GM12878 (cell line): ENCODE measurements around the gene CERK. TPM values are rescaled to one million over a fixed set of nuclear protein-coding genes. Genes with fewer than 3 reads are reported as not detected.

Experiments used
- ATAC-seq: fragments of 200-7000 bp; cut with Tn5 transposase; 3 replicates; pipeline ENCODE4 v1.9.1; 2020; ENCODE audit warnings: mild to moderate bottlenecking, moderate library complexity
- BruUV-seq: library from RNA; stranded (reverse); fragments of 400-500 nt; replicated peaks from 2 replicates; lab custom pipeline; 2021; lab: Mats Ljungman, UMichigan
- CTCF ChIA-PET: fragments of 300-600 bp; sonication (Branson Sonifier 250); formaldehyde crosslinking; extraction: SDS; loops from one replicate; lab custom pipeline; 2021; ENCODE audit warnings: inconsistent platforms; lab: Yijun Ruan, JAX
- POLR2A ChIA-PET: fragments of 350-600 bp; formaldehyde crosslinking; extraction: SDS; loops from one replicate; lab custom pipeline; 2021; ENCODE audit warnings: inconsistent platforms; lab: Charles Lee
- RAD21 ChIA-PET: fragments of 300-600 bp; sonication (Branson Sonifier 250); formaldehyde crosslinking; loops from one replicate; lab custom pipeline; 2023; ENCODE audit warnings: antibody characterized with exemption; ENCODE audit not compliant: unreplicated experiment; lab: Charles Lee
- SMC1A ChIA-PET: fragments of 300-600 bp; sonication (Branson Sonifier 250); formaldehyde crosslinking; loops from one replicate; lab custom pipeline; 2023; ENCODE audit not compliant: unreplicated experiment, uncharacterized antibody; lab: Charles Lee
- DNase-seq: peaks from one replicate; pipeline ENCODE4 v3.0.0-alpha.2; 2011; ENCODE audit warnings: low read depth, low spot score
- FAIRE-seq: peaks from 3 replicates; lab custom pipeline; 2011; peaks lifted over from hg19 to GRCh38; lab: Jason Lieb, UNC
- H2AFZ ChIP-seq: 2 replicates; pipeline ENCODE4 v1.6.0; 2011; ENCODE audit warnings: low read depth, low read length, control low read depth; ENCODE audit not compliant: control insufficient read depth
- H3K27ac ChIP-seq: 2 replicates; pipeline ENCODE4 v1.5.1; 2011; ENCODE audit warnings: control low read depth; ENCODE audit not compliant: control insufficient read depth, insufficient read depth
- H3K27me3 ChIP-seq, 2 experiments: replicated peaks in 1 of 2; 2 replicates each; pipeline versions ENCODE4 v1.6.0 to v1.6.1; 2011; ENCODE audit warnings: low read length in 1 of 2; ENCODE audit not compliant: control insufficient read depth in 2 of 2, insufficient read depth in 2 of 2
- H3K36me3 ChIP-seq, 2 experiments: 2 replicates each; pipeline ENCODE4 v1.5.1; 2011; ENCODE audit warnings: low read length in 1 of 2; ENCODE audit not compliant: control insufficient read depth in 2 of 2, insufficient read depth in 2 of 2
- H3K4me1 ChIP-seq: 2 replicates; pipeline ENCODE4 v1.6.1; 2011; ENCODE audit warnings: mild to moderate bottlenecking, low read length, moderate library complexity, mixed read lengths; ENCODE audit not compliant: control insufficient read depth, insufficient read depth
- H3K4me2 ChIP-seq: 2 replicates; pipeline ENCODE4 v1.6.0; 2011; ENCODE audit warnings: control low read depth; ENCODE audit not compliant: control insufficient read depth, insufficient read depth
- H3K4me3 ChIP-seq: fragments of 200-600 bp; sonication (generic); 2 replicates; pipeline ENCODE4 v1.5.1; 2016
- H3K79me2 ChIP-seq: 2 replicates; pipeline ENCODE4 v1.6.0; 2011; ENCODE audit warnings: low read length; ENCODE audit not compliant: control insufficient read depth, insufficient read depth
- H3K9ac ChIP-seq: 2 replicates; pipeline ENCODE4 v1.8.0; 2011; ENCODE audit warnings: low read length, control low read depth, mixed read lengths; ENCODE audit not compliant: control insufficient read depth, insufficient read depth
- H3K9me3 ChIP-seq: replicated peaks from 3 replicates; pipeline ENCODE4 v1.5.1; 2011; ENCODE audit warnings: mild to moderate bottlenecking, low read length; ENCODE audit not compliant: control insufficient read depth, insufficient read depth
- H4K20me1 ChIP-seq: 2 replicates; pipeline ENCODE4 v1.6.0; 2011; ENCODE audit not compliant: control insufficient read depth, insufficient read depth
- BACH1 ChIP-seq: fragments of 450-650 bp; IDR thresholded peaks from 2 replicates; pipeline ENCODE4 v1.6.1; 2017; ENCODE audit warnings: mild to moderate bottlenecking, borderline replicate concordance
- BCLAF1 ChIP-seq: fragments of 450-650 bp; IDR thresholded peaks from 2 replicates; pipeline ENCODE4 v1.6.1; 2017; ENCODE audit warnings: antibody characterized with exemption, mild to moderate bottlenecking, moderate library complexity
- CREB1 ChIP-seq: IDR thresholded peaks from 2 replicates; pipeline ENCODE4 v1.6.1; 2012; ENCODE audit warnings: low read depth, mild to moderate bottlenecking, inconsistent platforms
- EGR1 ChIP-seq, 2 experiments: IDR thresholded peaks; 1 replicate in 1 of 2; 2 replicates in 1 of 2; pipeline ENCODE4 v1.6.1; 2011 to 2012; ENCODE audit warnings: low read depth in 2 of 2, low read length in 2 of 2, borderline replicate concordance in 1 of 2, mild to moderate bottlenecking in 1 of 2, moderate library complexity in 1 of 2
- RAD51 ChIP-seq: fragments of 450-650 bp; IDR thresholded peaks from 2 replicates; pipeline ENCODE4 v1.6.1; 2016; ENCODE audit warnings: moderate library complexity, mild to moderate bottlenecking, inconsistent platforms
- RBBP5 ChIP-seq: fragments of 200-600 bp; sonication (generic); conservative IDR thresholded peaks from 2 replicates; pipeline ENCODE4 v1.6.1; 2016
- SMARCA5 ChIP-seq: fragments of 450-650 bp; IDR thresholded peaks from 2 replicates; pipeline ENCODE4 v1.6.1; 2017; ENCODE audit warnings: mild to moderate bottlenecking
- STAT3 ChIP-seq: IDR thresholded peaks from 2 replicates; pipeline ENCODE4 v1.6.1; 2011; ENCODE audit warnings: low read depth, low read length, improper control_type of control experiment
- WGBS: methylation state at CpG from one replicate; pipeline ENCODE4 v1.1.6; 2016; ENCODE audit warnings: low lambda C conversion rate; ENCODE audit not compliant: insufficient replicate concordance, insufficient coverage; ENCODE audit errors: missing lambda C conversion rate; 5-methylcytosine and 5-hydroxymethylcytosine counted together
- in situ Hi-C: fragments of 300-500 bp; cut with MboI; formaldehyde crosslinking; loops from 9 replicates; pipeline ENCODE4 v1.14.3; 2018; ENCODE audit warnings: mixed read lengths
- intact Hi-C: fragments of 100-400 bp; cut with micrococcal nuclease; formaldehyde crosslinking; loops from one replicate; pipeline ENCODE4 v1.14.2; 2022; ENCODE audit not compliant: unreplicated experiment
- polyA plus RNA-seq, 11 experiments: library from polyadenylated mRNA; depleted of rRNA in 4 of 11; unstranded in 6 of 11; stranded (reverse) in 5 of 11; fragments of >200 nt; fragmentation: Nextera tagmentation in 4 of 11; fragmentation: Illumina TruSeq in 1 of 11; extraction: Ambion mirVana in 4 of 11; extraction: Trizol in 1 of 11; gene quantifications; 1 replicate in 1 of 11; 2 replicates in 10 of 11; pipeline versions ENCODE4 v1.2.1 to v1.2.3, GENCODE V29; 2011 to 2016; ENCODE audit warnings: inconsistent platforms in 2 of 11, missing spikeins in 2 of 11, low read depth in 1 of 11
- total RNA-seq, 4 experiments: library from RNA; depleted of rRNA in 3 of 4; stranded (reverse); fragments of >200 nt in 3 of 4; fragmentation: Illumina TruSeq in 1 of 4; extraction: Trizol in 1 of 4; gene quantifications; 2 replicates each; pipeline versions ENCODE4 v1.2.1 to v1.2.3, GENCODE V29; 2013 to 2021

The CERK gene
- total and polyA plus RNA-seq, 10 of the 15 experiments (the other 5 are each of a cell fraction or from before 2014, with no cell fraction given), result 4.0 to 41.1 (median 30.2) TPM

DNA sequence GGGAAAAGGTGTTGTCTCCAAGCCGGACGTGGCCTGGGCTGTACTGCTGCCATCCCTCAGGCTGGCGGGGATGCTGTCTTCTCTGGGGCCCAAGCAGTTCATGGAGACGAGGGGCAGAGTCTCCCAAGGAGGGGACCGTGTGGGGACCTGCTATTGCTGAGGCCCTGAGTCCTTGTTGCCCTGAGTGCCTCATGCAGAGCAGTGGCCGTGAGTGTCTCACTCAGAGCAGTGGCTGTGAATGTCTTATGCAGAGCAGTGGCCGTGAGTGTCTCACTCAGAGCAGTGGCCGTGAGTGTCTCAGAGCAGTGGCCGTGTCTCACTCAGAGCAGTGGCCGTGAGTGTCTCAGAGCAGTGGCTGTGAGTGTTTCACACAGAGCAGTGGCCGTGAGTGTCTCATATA, 63.1 kb downstream of the CERK start:
- intact Hi-C loops (no loop called here), in situ Hi-C loops (no loop called here)
- H3K27ac ChIP-seq, result no peak overlapping the region
- ChIA-PET POLR2A (no interaction called here), RAD21 (no interaction called here), SMC1A (no interaction called here), CTCF (no interaction called here)
- no peak overlapping the region for H2AFZ ChIP-seq
- peaks cover 0 to 14% of the 10 kb centered on the region in 2 experiments; a peak in 3 of 4 replicates for H3K36me3 ChIP-seq
- H4K20me1 ChIP-seq, result no peaks in the 10 kb centered on the region
- ATAC-seq (no peak), DNase-seq (no peak)
- H3K27me3 ChIP-seq, result no peaks in the 10 kb centered on the region
- H3K4me2 ChIP-seq, result no peak overlapping the region
- no peaks in the 10 kb centered on the region for H3K79me2 ChIP-seq
- TF ChIP-seq SMARCA5 (no peak), RBBP5 (no peak), BCLAF1 (no peak), BACH1 (no peak), RAD51 (no peak), EGR1 (IDR thresholded peaks at IDR 0.05; ENCODE audit: borderline replicate concordance in 1 of 2, low read depth in 2 of 2, low read length in 2 of 2) (0 out of 3 replicates have a peak, but pooled peaks of 1 of the 2 experiments have one; percentile 1), CREB1 (no peak), STAT3 (no peak)
- TF ChIP-seq, all 136 proteins: peak for 1
- Histone ChIP-seq H3K4me3 (no peak overlapping the region), H3K9ac (no peak overlapping the region), H3K4me1 (peaks cover 8% of the 10 kb centered on the region), H3K9me3 (no peaks in the 10 kb centered on the region)
- WGBS, result 72% methylated on average over 11 of the region's 11 CpGs
- BruUV-seq, result no TSS peak
- no peak for FAIRE-seq
